ENCODE results near the gene IFNA1.
A peak's percentile ranks its signal among the peaks of the same experiment; 100 is the strongest.
"Not testable (repeated sequence)": the region's sequence is repeated elsewhere in the genome, so short reads cannot be mapped to it uniquely, and the experiment has no call there.

IFNA1 gene

GRCh38 chr9:21440139-21440538, at the start of gene IFNA1:
Gene IFNA1, plus strand, starts transcription at chr9:21440439. Its CDS starts 69 bp downstream, at chr9:21440508.
- no peak for FAIRE-seq
- DNase-seq (ENCODE audit: low spot score): no peak

GRCh38 chr9:21392270-21392669, 48.0 kb upstream of the IFNA1 start:
- peak; percentile 12 for DNase-seq (ENCODE audit: low spot score)
- FAIRE-seq: no peak

GRCh38 chr9:21395778-21396717, 44.2 kb upstream of the IFNA1 start:
- no peak for FAIRE-seq

GRCh38 chr9:21398955-21399489, 41.2 kb upstream of the IFNA1 start:
- FAIRE-seq: no peak

More at GRCh38 chr9:21395778-21396717, 44.2 kb upstream of the IFNA1 start:
- DNase-seq (ENCODE audit: low spot score): peak; percentile 17

GRCh38 chr9:21399956-21400355, 40.3 kb upstream of the IFNA1 start:
- FAIRE-seq (no peak), DNase-seq (ENCODE audit: low spot score) (no peak)

More at GRCh38 chr9:21398955-21399489, 41.2 kb upstream of the IFNA1 start:
- DNase-seq (ENCODE audit: low spot score): no peak

GRCh38 chr9:21402386-21403251, 37.6 kb upstream of the IFNA1 start:
- DNase-seq (ENCODE audit: low spot score) (no peak), FAIRE-seq (no peak)

GRCh38 chr9:21404146-21404545, 36.1 kb upstream of the IFNA1 start:
- FAIRE-seq: no peak
- no peak for DNase-seq (ENCODE audit: low spot score)

- FAIRE-seq: no peak
- no peak for DNase-seq (ENCODE audit: low spot score)
Measured at GRCh38 chr9:21408817-21409216, 31.4 kb upstream of the IFNA1 start, which contains the start of gene IFNA8. Gene IFNA8, plus strand, starts transcription at chr9:21409117. Its CDS starts 60 bp downstream, at chr9:21409177.

GRCh38 chr9:21412107-21412506, 28.1 kb upstream of the IFNA1 start:
- no peak for DNase-seq (ENCODE audit: low spot score)
- no peak for FAIRE-seq

GRCh38 chr9:21413151-21413550, 27.1 kb upstream of the IFNA1 start:
- FAIRE-seq: no peak
- no peak for DNase-seq (ENCODE audit: low spot score)

- no peak for DNase-seq (ENCODE audit: low spot score)
- FAIRE-seq: no peak
Measured at GRCh38 chr9:21413624-21414023, 26.6 kb upstream of the IFNA1 start.

GRCh38 chr9:21414220-21414940, 25.9 kb upstream of the IFNA1 start:
- FAIRE-seq (no peak), DNase-seq (ENCODE audit: low spot score) (no peak)

- DNase-seq (ENCODE audit: low spot score) (no peak), FAIRE-seq (no peak)
Measured at GRCh38 chr9:21415493-21416267, 24.6 kb upstream of the IFNA1 start.

- DNase-seq (ENCODE audit: low spot score) (no peak), FAIRE-seq (no peak)
Measured at GRCh38 chr9:21428235-21428634, 12.0 kb upstream of the IFNA1 start.

GRCh38 chr9:21429191-21429590, 11.0 kb upstream of the IFNA1 start:
- DNase-seq (ENCODE audit: low spot score) (no peak), FAIRE-seq (no peak)

GRCh38 chr9:21432672-21433425, 7.4 kb upstream of the IFNA1 start:
- FAIRE-seq: no peak
- DNase-seq (ENCODE audit: low spot score): no peak

GRCh38 chr9:21434202-21435014, 5.8 kb upstream of the IFNA1 start:
- FAIRE-seq (no peak), DNase-seq (ENCODE audit: low spot score) (peak; percentile 23)

GRCh38 chr9:21435015-21435383, 5.2 kb upstream of the IFNA1 start:
- not testable (repeated sequence) for FAIRE-seq; DNase-seq (ENCODE audit: low spot score)

Data from urothelium cell line (cell line).